Stimulated activated naive CD8-positive, alpha-beta T cell treated with anti-CD3 and anti-CD28 coated beads, Interleukin-15, amount 100 ng/mL, for 72 hours (primary cell): ENCODE measurements around the gene KRTAP10-1.

ENCODE experiments used
- ATAC-seq: fragments of 150-1000 bp; cut with Tn5 transposase; 2 replicates; pipeline ENCODE4 v1.10.0; 2021; ENCODE audit warnings: mild to moderate bottlenecking, moderate library complexity
- DNase-seq, 2 donors: peaks; one replicate each; pipeline ENCODE4 v3.0.0; 2021 to 2022
- H3K27ac Mint-ChIP-seq, 2 donors: one replicate each; pipeline ENCODE4 v1.8.0; 2022; ENCODE audit warnings: mild to moderate bottlenecking in 2 of 2, mixed read lengths in 2 of 2, moderate library complexity in 2 of 2
- H3K27me3 Mint-ChIP-seq: one replicate; pipeline ENCODE4 v1.8.0; 2022; ENCODE audit warnings: mixed read lengths
- H3K4me1 Mint-ChIP-seq: one replicate; pipeline ENCODE4 v1.8.0; 2022; ENCODE audit warnings: mild to moderate bottlenecking, mixed read lengths
- H3K4me3 Mint-ChIP-seq, 2 donors: one replicate each; pipeline ENCODE4 v1.8.0; 2022; ENCODE audit warnings: mild to moderate bottlenecking in 2 of 2, mixed read lengths in 2 of 2, moderate library complexity in 1 of 2
- H3K9me3 Mint-ChIP-seq, 2 donors: one replicate each; pipeline ENCODE4 v1.8.0; 2022; ENCODE audit warnings: mixed read lengths in 2 of 2

The KRTAP10-1 gene

DNA sequence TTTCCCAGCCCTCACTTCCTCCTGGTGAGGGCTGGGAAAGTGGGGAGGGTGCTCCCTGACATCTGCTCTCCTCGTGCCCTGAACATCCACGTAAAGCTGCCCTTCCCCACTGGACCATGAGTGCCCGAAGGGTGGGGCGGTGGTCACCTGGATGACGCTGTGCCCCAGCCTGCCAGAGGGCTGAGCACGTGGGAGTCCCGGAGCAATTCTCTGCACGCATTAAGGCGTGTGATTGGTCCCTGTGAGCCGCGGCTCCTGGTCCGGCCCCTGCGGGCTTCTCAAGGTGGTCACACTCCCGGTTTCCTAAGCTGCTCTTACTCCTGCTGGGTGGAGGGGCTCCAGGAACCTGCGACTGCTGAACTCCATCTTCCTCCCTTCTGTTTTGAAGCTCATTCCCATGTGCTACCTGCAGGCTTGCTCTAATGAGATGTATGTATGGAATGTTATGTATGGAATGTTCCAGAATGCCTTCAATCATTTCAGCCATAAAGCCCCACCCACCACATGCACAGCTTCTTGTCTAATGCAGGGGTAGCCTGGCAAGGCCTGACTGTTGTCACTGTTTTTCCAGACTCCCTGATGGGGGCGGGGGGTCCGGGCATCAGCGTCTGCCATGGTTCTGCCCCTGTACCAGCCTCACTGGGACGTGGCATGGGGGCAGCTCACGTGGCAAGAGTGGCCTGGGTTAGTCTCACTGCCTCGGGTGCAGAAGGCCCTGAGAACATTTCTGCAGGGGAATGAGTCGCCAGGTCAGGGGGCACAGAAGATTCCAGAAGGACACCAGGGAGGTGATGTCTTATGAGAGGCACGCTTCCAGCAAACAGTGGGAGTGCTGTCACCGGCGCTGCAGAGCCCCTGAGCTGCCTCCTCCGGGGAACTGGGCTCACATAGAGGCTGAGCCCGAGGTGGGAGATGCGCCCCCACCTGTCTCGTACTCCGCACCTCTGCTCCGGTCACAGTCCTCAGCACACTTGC lies 19.4 kb downstream of the KRTAP10-1 start:
- Mint-ChIP-seq H3K27ac (peak overlapping the region in 1 of 2 donors; percentile 69), H3K9me3 (no peaks in the 10 kb centered on the region), H3K4me1 (peaks cover 6% of the 10 kb centered on the region), H3K27me3 (no peaks in the 10 kb centered on the region), H3K4me3 (no peak overlapping the region)
- no peak for ATAC-seq
- no peak for DNase-seq

DNA sequence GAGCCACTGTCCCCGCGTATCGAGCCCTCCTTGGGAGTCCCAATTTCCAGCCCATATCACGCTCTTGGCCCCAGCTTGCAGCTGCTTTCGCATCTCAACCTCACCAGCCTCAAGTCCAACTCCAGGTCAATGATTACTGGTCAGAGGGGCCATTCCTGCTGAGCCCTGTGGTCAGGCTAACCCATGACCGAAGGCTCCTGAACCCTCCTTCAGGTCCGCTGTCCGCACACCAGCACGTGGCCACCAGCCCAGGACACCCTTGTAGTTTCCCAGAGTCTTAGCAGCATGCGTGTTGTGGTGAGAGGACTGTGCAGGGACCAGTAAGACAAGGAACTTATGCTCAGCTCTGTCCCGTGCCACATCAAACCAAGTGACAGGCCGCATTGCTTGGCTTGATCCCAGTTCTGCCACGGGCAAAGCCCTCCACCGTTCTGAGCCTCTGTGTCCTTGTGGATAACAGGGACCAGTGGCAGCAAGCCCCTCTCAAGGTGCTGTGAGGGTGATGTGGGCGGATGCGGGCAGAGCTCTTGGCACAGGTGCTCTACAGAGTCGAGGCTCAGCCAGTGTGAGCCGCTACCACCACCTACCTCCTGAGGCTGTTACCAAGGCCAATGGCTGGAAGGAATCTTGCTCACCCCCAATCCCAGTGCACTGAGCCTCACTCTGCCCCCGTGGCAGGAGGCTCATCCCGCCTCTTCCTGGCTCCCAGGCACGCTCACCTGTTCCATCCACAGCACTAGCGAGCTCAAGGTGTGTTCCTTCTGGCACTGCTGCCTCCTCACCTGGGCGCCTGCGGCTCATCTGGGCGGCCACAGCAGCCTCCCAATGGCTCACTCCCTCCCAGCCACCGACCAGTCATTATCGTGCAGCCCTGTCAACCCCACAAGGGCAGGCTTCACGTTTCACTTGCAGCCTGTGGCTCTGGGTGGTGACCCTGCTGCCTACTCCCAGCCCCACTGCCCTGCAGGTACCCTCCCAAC lies 20.4 kb downstream of the KRTAP10-1 start:
- peaks cover 6% of the 10 kb centered on the region for H3K4me1 Mint-ChIP-seq

DNA sequence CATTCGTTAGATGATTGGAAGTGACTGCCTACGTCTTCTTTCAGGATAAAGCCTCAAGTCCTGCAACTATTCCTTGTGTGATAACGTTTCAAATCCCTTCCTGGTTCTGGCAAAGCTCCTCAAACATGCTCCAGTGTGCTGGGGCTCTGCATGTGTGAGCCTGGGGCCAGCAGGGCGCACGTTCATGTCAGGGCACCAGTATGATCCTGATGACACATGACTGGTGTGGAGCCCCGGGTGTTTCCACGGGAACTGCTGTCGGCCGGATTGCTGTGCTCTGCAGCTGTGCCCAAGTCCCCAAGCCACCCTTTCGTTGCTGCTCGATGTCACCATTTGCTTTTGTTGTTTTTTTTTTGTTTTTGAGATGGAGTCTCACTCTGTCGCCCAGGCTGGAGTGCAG lies 21.3 kb downstream of the KRTAP10-1 start:
- ATAC-seq (no peak), DNase-seq (no peak)
- Mint-ChIP-seq H3K27me3 (no peaks in the 10 kb centered on the region), H3K4me1 (peaks cover 6% of the 10 kb centered on the region), H3K27ac (no peak overlapping the region), H3K4me3 (no peak overlapping the region), H3K9me3 (no peaks in the 10 kb centered on the region)

More for the DNA sequence above, 20.4 kb downstream of the KRTAP10-1 start:
- Mint-ChIP-seq H3K27me3 (no peaks in the 10 kb centered on the region), H3K27ac (peak overlapping the region in 1 of 2 donors; percentile 75), H3K9me3 (no peaks in the 10 kb centered on the region), H3K4me3 (no peak overlapping the region)
- DNase-seq (no peak), ATAC-seq (no peak)

DNA sequence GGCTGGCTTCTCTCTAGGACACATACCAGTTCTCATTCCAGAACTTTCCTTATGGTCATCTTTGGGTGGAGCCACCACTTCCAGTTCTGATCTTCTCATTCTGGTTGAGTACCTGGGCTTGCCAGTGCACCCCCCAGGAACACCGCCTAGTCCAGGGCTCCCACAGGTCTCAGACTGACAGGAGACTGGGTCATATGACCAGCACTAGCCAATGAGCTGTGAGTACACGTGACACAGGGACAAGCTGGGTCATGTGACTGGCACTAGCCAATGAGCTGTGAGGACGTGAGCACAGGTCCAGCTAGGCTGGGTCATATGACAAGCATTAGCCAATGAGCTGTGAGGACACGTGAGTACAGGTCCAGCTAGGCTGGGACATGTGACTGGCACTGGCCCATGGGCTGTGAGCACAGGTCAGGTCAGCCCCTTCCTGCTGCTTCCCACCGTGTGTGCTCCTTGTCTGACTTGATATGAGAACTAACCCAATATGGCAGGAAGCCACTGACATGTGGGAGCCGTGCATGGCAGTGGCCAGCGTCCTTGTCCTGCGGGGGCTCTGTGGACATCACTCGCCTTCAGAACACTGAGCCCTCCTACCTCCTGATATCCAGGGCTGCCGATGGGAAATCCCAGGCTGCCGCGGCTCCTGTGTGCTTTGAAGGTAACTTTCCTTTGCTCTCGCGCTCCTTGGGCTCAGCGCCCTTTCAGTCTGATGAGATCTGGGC lies 22.7 kb downstream of the KRTAP10-1 start:
- DNase-seq: peak in 1 of 2 donors; percentile 40
- peak; percentile 61 for ATAC-seq
- no peaks in the 10 kb centered on the region for H3K9me3 Mint-ChIP-seq
- H3K27me3 Mint-ChIP-seq: no peaks in the 10 kb centered on the region
- H3K4me1 Mint-ChIP-seq: peaks cover 9% of the 10 kb centered on the region
- peak overlapping the region in 1 of 2 donors; percentile 23 for H3K4me3 Mint-ChIP-seq
- peak overlapping the region; percentile 65 to 81 for H3K27ac Mint-ChIP-seq

DNA sequence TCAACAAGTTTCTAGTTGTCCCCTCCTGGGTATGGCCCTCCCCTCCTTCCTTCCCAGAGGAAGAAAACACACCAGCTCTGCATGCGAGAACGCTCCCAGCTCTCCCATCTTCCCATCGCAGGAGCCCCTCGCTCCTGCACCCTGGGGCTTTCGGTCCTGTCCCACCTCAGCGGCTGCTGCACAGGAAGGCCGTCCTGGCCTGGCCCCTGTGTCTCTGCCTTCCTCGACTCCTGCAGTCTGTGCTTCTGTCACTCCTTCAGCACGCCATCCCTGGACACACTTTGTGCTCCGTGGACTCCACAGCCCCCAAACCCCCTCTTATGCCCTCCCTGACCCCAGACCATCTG lies 23.2 kb downstream of the KRTAP10-1 start:
- no peak for ATAC-seq
- H3K4me1 Mint-ChIP-seq: peaks cover 13% of the 10 kb centered on the region
- H3K4me3 Mint-ChIP-seq: no peak overlapping the region
- no peaks in the 10 kb centered on the region for H3K27me3 Mint-ChIP-seq
- DNase-seq: no peak
- no peaks in the 10 kb centered on the region for H3K9me3 Mint-ChIP-seq
- peak overlapping the region; percentile 14 to 54 for H3K27ac Mint-ChIP-seq

DNA sequence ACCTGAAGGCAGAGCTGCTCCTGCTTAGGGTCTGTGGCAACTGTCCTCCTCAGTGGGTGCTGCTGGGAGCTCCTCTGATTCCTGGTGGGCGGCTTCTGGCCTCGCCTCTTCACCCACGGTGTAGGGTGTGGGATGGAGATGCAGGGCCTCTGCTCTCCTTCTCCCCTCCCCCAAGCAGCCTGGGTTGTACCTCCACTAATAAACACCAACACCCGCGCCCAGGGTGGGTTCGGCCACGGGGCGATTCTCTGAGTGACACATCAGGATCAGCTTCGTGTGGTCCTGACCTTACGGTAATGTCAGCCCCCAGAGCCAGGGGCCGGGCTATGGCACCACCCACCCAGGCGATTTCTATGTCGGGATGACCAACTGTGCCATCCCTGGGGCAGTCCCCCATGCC lies 23.7 kb downstream of the KRTAP10-1 start:
- Mint-ChIP-seq H3K4me3 (no peak overlapping the region), H3K27ac (no peak overlapping the region), H3K27me3 (no peaks in the 10 kb centered on the region), H3K4me1 (peaks cover 18% of the 10 kb centered on the region), H3K9me3 (no peaks in the 10 kb centered on the region)
- ATAC-seq: no peak
- DNase-seq: no peak

DNA sequence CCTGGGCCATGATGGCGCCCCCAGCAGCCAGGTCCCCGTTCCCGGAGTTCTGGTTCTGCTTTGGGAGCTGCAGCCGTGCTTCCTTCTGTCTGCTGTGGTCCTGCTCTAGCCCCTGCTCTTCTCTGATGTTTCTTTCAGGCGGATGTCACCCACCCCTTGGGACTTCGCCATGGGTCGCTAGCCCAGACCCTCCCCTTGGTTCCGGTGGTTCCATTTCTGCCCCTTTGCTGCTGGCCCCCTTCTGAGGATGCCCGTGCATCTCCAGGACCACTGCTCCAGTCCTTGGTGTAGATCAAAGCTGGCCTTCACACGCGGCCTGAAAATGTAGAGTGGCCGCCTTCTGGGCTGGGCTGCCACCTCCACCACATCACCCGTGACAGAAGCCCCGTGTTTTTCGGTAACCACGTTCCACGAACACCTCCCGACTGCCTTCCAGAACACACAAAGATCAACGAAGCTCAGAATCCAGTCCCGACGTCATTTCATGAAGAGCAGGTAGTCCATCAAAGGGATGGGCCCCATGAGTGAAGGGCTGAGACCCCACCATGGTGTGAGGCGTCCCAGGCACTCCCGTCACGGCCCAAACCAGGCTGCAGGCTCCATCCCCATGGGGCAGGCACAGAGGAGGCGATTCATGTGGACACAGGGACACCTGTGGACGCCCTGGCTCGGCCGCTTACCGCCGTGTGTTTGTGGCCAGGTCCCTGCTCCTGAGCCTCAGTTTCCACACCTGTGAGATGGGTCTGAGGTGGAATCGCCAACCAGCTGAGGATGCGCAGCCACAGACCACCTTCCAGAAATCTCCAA lies 24.4 kb downstream of the KRTAP10-1 start:
- no peak overlapping the region for H3K27ac Mint-ChIP-seq
- H3K9me3 Mint-ChIP-seq: no peaks in the 10 kb centered on the region
- H3K4me1 Mint-ChIP-seq: peaks cover 20% of the 10 kb centered on the region
- no peaks in the 10 kb centered on the region for H3K27me3 Mint-ChIP-seq
- H3K4me3 Mint-ChIP-seq: no peak overlapping the region
- ATAC-seq (no peak), DNase-seq (no peak)

DNA sequence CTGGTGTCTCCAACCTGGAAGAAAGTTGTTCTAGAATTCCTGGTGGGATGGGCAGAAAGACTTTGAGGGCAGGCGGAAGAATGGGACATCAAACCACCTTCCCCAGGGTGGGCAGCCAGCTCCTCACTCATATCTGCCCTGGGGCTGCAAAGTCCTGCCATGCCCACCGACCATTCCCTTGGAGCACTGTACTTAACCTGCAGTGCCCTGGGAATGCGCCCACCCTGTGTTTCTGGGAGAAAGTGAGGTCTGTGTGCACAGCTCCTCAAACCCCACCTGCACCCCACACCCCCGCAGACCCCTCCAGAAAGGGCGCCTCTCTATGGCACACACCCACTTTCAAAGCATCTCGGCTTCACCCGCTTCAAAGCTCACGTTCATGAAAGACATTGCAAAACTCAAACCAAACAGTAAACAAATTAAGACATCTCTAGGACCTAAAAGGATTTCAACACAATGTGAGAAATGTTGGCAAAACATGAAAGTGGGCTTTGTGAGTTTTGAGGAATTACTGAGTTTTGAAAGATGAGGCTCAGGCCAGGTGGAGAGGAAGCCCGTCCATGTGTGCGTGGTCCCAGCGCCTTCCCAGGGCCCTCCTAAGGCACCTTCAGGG lies 25.1 kb downstream of the KRTAP10-1 start:
- ATAC-seq (no peak), DNase-seq (no peak)
- H3K9me3 Mint-ChIP-seq: no peaks in the 10 kb centered on the region
- H3K27me3 Mint-ChIP-seq: no peaks in the 10 kb centered on the region
- H3K27ac Mint-ChIP-seq: no peak overlapping the region
- no peak overlapping the region for H3K4me3 Mint-ChIP-seq
- peaks cover 25% of the 10 kb centered on the region for H3K4me1 Mint-ChIP-seq

DNA sequence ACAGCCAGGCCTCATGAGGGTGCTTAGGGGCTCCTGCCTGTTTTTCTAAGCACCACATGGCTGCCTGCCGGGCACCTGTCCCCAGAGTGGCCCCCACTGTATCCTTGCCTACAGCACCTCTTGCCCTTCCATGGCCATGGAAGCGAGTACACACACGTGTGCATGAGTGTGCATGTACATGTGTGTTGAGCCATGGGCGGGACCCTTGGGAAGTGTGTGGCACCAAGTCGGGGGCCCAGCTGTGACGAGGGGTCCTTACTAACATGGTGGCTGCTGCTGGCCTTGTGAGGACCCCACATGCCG lies 25.8 kb downstream of the KRTAP10-1 start:
- Mint-ChIP-seq H3K4me1 (peaks cover 25% of the 10 kb centered on the region), H3K4me3 (no peak overlapping the region), H3K9me3 (no peaks in the 10 kb centered on the region), H3K27me3 (no peaks in the 10 kb centered on the region), H3K27ac (no peak overlapping the region)
- ATAC-seq (no peak), DNase-seq (no peak)

DNA sequence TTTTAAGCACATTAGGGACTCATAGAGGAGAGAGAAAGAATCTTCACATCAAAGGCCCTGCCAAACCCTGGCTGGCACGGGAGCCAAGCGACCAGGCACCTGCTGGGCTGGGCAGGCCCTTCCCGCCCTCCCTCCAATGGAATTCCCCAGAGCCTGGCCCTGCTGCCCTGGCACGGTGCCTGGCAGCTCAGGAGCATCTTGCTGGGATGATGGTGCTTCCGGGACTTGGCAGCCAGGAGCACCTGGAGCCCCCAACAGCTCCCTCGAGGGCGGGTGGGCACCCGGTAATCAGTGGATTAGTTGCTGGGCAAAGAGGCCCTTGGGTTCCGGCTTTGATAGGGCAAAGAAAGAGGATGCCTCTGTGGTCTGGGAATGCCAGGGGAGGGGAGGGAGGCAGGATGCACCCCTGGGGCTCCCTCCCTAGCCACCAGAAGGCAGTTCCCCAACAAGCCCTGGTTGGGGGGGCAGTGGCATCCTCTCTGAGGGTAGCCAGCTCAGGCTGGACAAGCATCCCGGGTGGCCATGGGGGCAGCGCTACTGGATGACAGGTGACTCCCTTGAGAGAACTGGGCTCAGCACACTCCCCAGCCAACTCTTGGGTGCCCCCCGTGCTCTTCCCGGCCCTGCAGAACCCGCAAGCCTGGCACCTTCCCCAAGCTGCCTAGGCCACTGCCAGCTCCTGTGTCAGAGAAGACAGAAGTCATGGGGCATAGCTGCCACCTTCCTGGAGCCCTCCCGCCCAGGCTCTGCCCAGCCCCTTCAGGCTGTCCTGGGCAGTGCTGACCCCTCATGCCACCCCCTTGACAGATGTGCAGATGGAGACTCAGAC lies 26.4 kb downstream of the KRTAP10-1 start:
- H3K4me3 Mint-ChIP-seq: no peak overlapping the region
- no peak for ATAC-seq
- peaks cover 25% of the 10 kb centered on the region for H3K4me1 Mint-ChIP-seq
- H3K9me3 Mint-ChIP-seq: no peaks in the 10 kb centered on the region
- DNase-seq: no peak
- no peaks in the 10 kb centered on the region for H3K27me3 Mint-ChIP-seq
- H3K27ac Mint-ChIP-seq: peak overlapping the region in 1 of 2 donors; percentile 71

DNA sequence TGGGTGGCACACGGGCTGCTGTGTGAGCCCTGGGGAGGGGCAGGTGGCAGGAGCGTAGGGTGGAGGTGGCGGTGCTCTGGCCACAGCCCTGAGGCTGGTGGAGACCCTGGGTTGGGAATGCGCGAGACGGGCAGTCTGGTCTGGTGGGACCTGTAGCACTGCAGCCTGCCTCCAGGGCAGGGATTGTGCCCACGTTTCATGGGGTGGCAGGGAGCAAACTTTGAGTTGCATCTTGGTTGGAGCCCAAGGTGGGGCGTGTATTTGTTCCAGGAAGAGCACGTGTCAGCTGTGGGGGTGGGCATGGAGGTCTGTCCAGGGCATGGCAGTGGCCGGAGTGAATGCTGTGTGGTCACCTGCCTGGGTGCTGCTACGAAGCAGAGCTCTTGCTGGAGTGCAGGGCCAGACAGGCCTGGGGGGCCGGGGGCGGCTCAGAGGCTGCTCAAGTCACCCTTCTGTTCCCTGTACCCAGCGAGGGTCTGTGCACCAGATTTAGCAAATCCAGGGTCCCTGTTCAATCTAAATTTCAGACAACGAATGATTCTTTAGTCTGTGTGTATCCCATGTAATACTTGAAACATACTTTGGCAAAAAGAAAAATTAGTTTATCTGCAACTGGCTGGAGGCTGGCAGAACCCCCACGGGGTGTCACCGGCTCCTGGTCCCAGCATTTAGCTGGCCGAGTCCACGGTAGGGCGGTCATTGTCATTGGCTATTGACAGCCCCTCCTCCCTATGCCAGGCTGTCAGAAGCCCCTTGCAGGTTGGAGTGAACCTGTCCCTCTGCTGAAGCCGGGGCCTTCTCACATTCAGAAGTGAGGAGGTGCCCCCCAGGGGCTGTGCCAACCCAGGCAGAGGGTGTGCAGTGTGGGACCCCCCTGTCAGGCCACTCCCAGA lies 27.3 kb downstream of the KRTAP10-1 start:
- H3K9me3 Mint-ChIP-seq: no peaks in the 10 kb centered on the region
- peak overlapping the region in 1 of 2 donors; percentile 72 for H3K27ac Mint-ChIP-seq
- no peak overlapping the region for H3K4me3 Mint-ChIP-seq
- H3K4me1 Mint-ChIP-seq: peaks cover 25% of the 10 kb centered on the region
- no peak for ATAC-seq
- DNase-seq: no peak
- no peaks in the 10 kb centered on the region for H3K27me3 Mint-ChIP-seq

DNA sequence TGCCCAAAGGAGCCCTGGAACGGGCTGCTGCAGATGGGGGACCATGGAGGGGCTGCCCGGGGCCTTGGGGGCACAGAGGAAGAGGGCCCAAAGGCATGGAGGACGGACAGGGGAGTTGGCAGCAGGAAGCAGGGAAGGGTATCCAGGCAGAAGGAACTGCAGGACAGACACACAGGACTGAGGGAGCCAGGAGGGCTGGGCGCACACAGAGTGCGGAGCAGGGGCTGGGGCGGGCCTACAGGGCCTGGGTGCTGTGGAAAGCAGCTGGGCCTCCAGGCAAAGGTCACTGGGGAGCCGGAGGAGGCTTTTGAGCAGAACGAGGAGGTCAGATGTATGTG lies 28.1 kb downstream of the KRTAP10-1 start:
- no peaks in the 10 kb centered on the region for H3K9me3 Mint-ChIP-seq
- H3K27ac Mint-ChIP-seq: no peak overlapping the region
- H3K27me3 Mint-ChIP-seq: no peaks in the 10 kb centered on the region

More for the DNA sequence above, 28.1 kb downstream of the KRTAP10-1 start:
- no peak overlapping the region for H3K4me3 Mint-ChIP-seq
- H3K4me1 Mint-ChIP-seq: peaks cover 21% of the 10 kb centered on the region
- ATAC-seq (no peak), DNase-seq (no peak)
